HG03439 (cell line): ENCODE results near the gene PRICKLE3.
A peak's percentile ranks its signal among the peaks of the same experiment; 100 is the strongest.
"Not testable (repeated sequence)": the region's sequence is repeated elsewhere in the genome, so short reads cannot be mapped to it uniquely, and the experiment has no call there.

Source experiments
- ATAC-seq: cut with Tn5 transposase; IDR thresholded peaks from one replicate; pipeline ENCODE4 v1.9.1; 2021; ENCODE audit warnings: mild to moderate bottlenecking, moderate library complexity; ENCODE audit not compliant: unreplicated experiment

Gene PRICKLE3

DNA sequence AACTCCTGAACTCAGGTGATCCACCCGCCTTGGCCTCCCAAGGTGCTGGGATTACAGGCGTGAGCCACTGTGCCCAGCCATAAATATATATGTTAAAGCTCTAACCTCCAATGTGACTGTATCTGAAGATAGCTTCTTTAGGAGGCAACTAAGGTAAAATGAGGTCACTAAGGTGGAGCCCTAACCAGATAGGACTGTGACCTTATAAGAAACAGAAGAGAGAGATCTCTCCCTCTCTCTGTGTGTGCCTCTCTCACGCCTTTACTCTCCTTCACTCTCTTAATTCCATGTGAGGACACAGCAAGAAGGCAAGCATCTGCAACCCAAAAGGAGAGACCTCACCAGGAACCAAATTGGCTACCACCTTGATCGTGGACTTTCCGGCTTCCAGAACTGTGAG, 24.5 kb downstream of the PRICKLE3 start:
- no peak for ATAC-seq

DNA sequence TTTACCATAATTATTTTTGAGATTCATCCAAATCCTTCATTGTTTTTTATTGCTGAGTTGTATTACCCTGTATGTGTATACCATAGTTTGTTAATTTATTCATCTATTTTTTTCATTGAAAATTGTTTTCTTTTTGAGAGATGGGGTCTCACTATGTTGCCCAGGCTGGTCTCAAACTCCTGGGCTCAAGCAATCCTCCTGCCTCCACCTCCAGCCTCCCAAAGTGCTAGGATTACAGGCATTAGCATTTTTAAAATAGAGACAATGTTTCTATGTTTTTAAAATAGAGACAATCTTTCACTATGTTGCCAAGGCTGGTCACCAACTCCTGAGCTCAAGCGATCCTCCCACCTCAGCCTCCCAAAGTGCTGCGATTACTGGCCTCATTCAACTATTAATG, 25.3 kb downstream of the PRICKLE3 start:
- ATAC-seq, result no peak

DNA sequence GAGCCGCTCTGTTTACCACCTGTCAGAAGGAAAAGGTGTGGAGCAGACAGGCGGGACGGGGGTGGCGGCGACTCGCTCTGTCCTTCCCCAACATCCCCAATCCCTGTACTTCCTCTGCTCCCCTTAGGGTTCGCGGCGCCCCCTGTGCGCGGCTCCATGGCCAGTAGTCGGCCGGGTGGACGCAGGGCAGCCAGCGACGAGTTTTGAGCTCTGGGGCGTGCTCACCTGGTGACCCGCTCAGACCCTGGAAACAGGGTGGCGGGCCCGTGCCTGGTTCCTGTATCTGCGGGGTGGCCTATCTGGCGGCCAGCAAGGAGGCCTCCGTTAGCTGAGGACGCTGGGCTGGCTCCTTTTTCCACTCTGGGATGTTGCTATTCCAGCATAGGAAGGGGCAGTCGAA, 29.0 kb downstream of the PRICKLE3 start:
- ATAC-seq, result no peak

DNA sequence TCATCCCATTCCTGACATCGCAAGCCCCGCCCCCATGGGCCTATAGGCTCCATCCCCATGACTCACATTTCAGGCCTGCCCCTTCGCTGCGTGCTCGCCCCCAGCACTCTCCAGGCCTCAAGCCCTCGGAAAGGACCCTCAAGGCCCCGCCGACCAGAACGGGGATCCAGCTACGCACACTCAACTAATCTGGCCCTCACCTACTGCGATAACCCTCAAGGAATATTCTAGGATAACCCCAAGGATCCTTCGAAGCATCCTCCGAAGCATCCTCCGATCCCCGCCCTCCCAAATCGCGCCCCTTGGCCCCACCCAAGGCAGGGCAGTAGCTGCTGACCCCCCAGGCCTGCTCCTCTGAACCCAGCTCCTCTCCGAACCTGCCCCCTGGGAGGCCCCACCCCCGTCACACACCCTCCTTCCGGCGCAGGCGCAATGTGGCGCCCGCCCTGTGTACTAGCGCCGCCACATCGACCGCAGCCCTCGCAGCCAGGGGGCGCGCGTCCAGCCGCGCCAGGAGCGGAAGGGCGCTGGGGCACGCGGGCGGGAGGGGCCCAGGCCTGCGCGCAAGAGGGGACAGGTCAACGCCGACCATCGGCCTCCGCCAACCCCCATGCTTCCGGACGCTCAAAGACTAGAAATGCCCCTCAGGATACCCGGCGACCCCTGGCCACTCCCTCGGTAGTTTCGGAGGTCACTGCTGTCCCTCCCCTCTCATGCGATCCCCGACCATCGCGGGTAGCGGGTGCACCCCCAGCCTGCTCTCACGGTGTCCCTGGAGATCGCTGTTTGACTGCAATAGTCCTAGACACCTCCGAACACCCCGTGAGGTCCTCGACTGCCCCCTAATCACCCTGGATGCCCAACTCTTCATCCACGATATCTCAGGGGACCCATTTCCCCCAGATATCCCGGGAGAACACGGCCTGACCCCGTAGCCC, 30.0 kb downstream of the PRICKLE3 start:
- ATAC-seq, result peak; percentile 86

DNA sequence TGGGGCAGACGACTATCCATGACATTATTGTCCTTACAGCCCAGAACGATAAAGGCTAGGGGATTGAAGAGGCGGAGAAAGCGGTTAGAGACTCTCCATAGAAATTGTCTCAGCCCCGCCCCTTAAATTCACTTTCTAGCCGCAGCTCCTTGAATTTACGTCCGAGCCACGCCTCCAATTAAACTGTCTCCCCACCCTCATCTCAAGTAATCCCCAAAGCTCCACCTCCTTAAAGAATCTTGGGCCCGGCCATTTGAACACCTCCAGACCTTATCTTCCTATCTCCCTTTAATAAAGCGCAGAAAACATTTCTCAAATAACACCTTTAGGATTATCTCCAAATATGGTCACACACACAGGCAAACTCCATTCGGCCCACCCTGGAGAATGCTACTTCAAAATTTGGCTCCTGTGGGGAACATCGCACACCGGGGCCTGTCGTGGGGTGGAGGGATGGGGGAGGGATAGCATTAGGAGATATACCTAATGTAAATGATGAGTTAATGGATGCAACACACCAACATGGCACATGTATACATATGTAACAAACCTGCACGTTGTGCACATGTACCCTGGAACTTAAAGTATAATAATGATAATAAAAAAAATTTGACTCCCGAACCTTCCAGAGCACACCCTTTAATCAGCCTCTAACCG, 30.8 kb downstream of the PRICKLE3 start:
- no peak for ATAC-seq

DNA sequence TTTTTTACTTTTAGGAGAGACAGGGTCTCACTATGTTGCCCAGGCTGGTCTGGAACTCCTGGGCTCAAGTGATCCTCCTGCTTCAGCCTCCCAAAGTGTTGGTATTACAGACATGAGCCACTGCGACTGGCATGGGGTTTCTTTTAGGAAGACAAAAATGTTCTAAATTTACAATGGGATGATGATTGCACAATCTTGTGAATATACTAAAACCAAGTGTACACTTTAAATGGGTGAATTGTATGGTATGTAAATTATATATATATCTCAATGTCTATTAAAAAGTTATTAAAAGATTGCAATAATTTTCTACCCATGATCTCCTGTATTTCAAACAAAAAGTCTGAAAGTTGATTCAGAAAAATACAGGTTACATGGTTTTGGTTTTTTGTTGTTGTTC, 32.7 kb downstream of the PRICKLE3 start:
- no peak for ATAC-seq

DNA sequence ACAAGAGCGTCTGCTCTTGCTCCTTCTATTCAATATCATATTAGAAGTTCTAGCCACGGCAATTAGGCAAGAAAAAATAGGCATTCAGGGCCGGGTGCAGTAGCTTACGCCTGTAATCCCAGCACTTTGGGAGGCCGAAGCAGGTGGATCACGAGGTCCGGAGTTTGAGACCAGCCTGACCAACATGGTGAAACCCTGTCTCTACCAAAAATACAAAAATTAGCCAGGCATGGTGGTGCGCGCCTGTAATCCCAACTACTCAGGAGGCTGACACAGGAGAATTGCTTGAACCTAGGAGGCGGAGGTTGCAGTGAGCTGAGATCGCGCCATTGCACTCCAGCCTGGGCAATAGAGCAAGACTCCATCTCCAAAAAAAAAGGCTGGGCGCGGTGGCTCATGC, 36.9 kb downstream of the PRICKLE3 start:
- not testable (repeated sequence) for ATAC-seq

DNA sequence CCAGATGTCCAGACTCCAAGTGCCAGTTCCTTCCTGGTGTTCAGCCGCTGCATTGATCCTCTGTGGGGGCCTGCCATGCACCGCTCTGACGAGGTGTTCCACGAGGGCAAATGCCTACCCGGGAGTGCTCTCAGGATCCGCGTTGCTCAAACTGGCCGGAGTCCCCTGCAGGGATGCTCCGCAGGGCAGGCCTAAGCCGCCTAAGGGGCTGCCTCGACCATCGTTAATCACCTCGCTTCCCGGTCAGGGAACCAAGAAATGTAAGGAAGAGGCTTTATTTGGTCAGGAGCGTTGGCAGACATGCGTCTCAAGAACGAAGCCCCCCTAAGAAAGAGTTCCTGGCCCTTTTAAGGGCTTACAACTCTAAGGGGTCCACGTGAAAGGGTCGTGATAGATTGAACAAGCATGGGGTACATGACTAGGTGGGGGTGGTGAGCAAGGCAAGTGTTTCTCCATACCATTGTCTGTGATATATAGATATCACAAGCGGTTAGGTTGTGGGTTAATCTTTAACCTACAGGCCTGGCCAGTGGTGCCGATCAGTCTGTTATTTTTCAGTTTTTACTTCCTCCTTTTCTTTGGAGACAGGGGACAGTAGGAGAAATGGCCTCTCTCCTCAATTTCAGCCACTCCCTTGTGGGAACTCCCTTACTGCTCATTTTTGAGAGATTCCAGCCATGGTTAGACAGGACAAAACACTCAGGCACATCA, 37.6 kb downstream of the PRICKLE3 start:
- ATAC-seq, result not testable (repeated sequence)

DNA sequence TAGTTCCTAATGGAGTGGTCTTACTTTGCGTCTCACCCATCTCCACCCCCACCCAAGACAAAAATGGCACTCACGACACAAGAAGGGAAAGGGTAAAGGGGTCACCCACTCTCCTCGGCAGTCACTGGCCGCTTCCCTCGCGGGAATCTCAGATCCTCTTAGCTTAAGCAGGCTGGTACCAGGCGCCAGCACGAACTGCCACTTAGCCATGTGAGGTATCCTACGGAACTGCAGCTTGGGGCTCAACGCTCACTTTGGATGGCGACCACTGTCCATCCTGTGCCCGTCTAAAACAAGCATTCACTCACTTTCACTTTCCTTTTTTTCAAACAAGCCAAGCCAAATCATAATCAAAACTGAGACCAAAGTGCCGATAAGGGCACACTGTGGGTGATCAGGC, 38.2 kb downstream of the PRICKLE3 start:
- ATAC-seq, result no peak

DNA sequence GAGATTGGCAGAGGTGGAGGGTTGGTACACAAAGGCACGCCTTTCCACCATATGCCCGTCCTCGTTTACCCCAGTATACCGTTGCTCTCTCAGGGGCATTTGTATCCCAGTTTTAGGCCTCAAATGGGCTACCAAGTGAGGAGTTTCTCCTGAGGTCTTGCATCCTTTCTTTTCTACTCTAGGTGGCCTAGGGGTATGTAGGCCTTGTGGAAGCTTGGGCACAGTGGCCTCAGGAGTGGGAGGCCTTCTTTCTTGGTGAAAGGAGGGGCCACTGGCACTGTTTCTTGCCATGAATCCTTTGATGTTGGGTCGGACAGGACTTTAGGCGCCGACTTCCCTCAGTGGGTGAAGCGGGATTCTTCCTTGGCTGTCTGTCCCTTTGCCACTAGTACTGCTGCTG, 38.9 kb downstream of the PRICKLE3 start:
- no peak for ATAC-seq

DNA sequence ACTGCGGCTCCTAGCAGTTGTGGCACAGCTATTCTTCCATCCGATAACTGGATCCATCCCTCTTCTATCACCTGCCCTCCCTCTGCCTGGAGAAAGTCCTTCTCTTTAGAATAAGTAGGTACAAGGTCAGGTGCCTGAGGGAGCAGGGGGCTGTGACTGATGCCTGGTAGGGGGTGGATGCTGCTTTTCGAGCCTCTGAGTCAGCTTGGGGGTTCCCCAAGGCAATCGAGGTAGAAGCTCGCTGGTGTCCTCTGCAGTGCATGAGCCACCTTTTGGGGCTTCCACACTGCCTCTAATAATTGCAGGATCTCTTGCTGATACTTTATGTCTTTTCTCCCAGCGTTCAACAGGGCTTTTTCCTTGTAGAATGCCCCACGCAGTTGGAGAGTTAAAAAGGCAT, 43.0 kb downstream of the PRICKLE3 start:
- not testable (repeated sequence) for ATAC-seq

DNA sequence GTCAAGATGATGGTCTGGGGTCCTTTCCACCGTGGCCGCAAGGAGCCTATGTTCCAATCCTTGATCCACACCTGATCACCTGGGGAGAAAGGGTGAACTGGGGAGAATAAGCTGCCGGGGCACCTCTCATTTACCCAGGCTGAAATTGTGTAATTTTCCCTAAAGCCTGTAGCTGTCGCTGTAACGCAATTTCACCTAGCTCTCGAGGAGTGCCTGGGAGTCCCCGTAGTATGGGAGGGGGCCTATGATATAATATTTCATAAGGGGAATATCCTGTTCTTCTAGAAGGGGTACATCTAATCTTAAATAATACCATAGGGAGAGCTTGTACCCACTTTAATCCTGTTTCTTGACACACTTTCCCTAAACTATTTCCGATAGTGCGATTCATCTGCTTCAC, 43.9 kb downstream of the PRICKLE3 start:
- ATAC-seq, result not testable (repeated sequence)

DNA sequence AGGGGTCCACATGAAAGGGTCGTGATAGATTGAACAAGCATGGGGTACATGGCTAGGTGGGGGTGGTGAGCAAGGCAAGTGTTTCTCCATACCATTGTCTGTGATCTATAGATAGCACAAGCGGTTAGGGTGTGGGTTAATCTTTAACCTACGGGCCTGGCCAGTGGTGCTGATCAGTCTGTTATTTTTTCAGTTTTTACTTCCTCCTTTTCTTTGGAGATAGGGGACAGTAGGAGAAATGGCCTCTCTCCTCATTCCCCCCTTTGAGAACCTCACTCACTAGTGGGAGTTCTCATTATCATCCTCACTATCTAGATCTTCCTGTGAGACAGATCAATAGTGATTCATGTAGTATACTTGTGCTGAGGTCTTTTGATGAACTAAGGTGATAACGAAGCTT, 46.5 kb downstream of the PRICKLE3 start:
- no peak for ATAC-seq

DNA sequence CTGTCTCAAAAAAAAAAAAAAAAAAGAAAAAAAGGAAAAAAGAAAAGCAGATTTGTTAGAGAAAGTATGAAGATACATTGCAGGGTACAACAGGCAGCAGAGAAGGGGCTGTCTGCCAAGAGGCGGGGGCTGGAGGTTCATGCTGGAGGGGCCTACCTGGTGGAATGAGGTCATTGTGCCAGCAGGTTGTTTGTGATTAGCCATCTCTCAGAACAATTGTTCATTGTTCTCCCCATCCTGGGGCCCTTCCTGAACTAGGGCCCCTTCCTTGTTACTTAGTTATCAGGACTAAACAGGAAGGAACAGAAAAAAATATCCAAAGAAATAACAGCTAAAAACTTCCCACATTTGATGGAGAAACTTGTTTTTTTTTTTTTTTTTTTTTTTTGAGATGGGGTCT, 48.7 kb downstream of the PRICKLE3 start:
- no peak for ATAC-seq

DNA sequence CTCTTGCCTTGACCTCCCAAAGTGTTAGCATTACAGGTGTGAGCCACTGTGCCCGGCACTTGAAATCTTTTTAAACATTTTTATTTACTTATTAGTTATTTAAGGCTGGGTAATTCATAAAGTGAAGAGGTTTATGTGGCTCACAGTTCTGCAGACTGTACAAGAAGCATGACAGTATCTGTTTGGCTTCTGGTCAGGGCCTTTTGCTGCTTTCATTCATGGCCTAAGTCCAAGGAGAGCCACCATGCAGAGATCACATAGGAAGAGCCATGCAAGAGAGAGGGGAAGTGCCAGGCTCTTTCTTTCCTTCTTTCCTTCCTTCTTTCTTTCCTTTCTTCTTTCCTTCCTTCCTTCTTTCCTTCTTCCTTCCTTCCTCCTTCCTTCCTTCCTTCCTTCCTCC, 52.4 kb downstream of the PRICKLE3 start:
- ATAC-seq, result no peak

DNA sequence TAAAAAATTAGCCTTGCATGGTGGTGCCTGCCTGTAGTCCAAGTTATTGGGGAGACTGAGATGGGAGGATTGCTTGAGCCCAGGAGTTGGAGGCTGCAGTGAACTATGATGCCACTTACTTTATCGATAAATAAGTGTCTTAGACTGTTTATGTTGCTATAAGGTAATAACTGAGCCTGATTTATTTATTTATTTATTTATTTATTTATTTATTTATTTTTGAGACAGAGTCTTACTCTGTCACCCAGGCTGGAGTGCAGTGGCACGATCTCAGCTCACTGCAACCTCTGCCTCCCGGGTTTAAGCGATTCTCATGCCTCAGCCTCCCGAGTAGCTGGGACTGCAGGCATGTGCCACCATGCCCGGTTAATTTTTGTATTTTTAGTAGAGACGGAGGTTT, 53.9 kb downstream of the PRICKLE3 start:
- not testable (repeated sequence) for ATAC-seq

DNA sequence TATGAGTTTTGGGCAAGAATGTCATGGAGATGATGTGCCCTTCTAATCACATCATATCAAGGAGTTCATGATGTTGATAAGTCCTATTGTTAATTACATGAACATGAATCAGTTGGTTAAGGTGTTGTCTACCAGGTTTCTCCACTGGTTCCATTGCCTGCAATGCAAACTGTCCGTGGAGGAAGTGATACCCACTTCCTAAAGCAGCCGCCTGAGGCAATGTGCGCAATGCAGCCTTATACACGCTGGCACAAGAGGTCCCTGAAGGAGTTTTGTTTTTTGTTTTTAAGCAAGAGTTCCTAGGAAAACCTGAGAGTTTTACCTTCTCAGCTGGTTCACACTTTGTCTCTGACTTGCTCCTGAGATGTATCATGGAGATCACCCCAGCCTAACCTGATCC, 56.7 kb downstream of the PRICKLE3 start:
- no peak for ATAC-seq

DNA sequence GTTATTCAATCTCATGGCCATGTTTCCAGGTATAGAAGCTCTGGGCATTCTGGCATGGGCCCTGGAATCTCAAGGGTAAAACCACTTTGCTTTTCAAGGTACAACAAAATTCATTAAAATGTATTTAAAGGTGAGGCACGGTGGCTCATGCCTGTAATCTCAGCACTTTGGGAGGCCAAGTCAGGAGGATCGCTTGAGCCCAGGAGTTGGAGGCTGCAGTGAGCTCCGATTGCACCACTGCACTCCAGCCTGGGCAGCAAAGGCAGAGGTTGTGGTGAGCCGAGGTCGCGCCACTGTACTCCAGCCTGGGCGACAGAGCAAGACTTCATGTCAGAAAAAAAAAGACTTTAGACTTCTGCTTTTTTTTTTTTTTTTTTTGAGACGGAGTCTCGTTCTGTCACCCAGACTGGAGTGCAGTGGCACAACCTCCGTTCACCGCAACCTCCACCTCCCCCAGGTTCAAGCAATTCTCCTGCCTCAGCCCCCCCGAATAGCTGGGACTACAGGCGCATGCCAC, 58.4 kb downstream of the PRICKLE3 start:
- not testable (repeated sequence) for ATAC-seq
